GM19035 (cell line): ENCODE data around the gene TNFSF13.
A peak's percentile ranks its signal among the peaks of the same experiment; 100 is the strongest.

ENCODE experiments used
- ATAC-seq: cut with Tn5 transposase; IDR thresholded peaks from one replicate; pipeline ENCODE4 v1.9.1; 2021; ENCODE audit not compliant: unreplicated experiment

Gene TNFSF13

DNA sequence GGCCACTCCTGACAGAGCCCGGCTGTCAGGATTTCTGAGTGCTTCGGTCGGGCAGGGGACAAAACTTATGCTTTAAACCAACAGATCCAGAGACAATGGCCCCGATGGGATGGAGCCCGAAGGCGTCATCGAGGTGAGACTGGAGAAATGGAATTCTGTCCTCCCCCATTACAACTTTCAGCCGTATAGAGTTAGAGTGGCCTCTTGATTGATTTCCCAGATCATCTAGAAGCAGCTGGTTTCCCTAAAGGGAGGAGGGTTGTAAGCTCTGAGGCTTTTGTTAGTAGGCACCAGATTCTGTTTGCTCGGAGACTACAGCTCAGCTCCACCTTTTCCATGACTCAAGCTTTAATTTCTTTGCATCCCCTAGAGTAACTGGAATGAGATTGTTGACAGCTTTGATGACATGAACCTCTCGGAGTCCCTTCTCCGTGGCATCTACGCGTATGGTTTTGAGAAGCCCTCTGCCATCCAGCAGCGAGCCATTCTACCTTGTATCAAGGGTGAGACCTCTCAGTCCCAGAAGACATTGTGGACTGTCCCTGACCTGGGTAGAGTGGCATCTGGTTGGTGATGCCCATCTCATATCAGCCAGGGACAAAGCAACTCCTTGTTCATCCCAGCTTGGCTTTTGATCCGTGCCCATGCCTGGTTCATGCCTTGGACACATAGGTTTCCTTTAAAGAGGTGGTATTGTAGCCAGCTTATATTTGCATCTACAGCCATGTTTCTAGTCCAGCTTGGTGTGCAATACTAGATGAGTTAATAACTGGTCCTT is 15.8 kb downstream of the TNFSF13 start:
- ATAC-seq: no peak

DNA sequence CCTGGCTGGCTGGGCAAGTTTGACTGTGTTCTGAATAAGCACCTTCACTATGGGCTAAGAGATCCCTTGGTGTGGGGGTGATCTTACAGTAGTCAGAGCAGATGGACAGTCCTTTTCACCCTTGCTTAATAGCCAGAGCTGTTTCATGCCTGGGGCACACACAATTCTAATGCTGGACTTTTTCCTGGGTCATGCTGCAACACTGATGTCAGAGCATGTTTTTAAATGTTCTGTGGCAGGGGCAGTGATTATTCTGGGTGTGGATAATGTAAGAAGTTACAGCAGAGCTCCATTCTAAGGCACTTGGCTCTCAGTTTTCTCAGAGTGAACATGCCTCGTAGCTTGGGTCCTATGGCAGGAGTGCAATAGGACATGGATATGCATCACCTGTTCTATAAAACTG is 16.9 kb downstream of the TNFSF13 start:
- ATAC-seq: no peak

DNA sequence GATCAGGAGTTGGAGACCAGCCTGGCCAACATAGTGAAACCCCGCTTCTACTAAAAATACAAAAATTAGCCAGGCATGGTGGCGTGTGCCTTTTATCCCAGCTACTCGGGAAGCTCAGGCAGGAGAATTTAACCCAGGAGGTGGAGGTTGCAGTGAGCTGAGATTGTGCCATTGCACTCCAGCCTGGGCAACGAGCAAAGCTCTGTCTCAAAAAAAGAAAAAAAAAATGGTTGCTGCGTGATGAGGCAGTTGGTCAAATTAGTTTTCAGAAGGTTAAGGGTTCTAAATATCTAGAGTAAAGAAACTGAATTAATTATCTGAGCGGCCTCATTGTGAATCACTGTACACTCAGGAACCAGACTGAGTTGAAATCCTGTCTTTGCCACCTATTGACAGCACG is 17.4 kb downstream of the TNFSF13 start:
- ATAC-seq: no peak

DNA sequence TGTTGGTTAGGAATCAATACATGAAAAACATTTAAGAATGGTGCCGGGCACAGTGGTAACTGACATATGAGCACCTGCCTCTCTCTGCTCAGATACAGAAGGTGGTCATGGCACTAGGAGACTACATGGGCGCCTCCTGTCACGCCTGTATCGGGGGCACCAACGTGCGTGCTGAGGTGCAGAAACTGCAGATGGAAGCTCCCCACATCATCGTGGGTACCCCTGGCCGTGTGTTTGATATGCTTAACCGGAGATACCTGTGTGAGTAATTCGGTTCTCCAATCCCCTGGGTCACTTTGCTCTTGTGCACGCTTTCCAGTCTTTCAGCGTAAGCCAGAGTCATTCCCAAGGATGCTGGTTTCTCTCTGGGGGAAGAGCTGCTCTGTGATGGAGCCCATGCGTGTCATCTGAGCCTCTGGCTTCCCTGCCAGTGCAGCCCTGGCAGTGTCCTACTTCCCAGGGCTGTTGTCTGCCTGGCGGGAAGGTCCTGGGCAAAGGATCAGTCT is 17.9 kb downstream of the TNFSF13 start:
- no peak for ATAC-seq

DNA sequence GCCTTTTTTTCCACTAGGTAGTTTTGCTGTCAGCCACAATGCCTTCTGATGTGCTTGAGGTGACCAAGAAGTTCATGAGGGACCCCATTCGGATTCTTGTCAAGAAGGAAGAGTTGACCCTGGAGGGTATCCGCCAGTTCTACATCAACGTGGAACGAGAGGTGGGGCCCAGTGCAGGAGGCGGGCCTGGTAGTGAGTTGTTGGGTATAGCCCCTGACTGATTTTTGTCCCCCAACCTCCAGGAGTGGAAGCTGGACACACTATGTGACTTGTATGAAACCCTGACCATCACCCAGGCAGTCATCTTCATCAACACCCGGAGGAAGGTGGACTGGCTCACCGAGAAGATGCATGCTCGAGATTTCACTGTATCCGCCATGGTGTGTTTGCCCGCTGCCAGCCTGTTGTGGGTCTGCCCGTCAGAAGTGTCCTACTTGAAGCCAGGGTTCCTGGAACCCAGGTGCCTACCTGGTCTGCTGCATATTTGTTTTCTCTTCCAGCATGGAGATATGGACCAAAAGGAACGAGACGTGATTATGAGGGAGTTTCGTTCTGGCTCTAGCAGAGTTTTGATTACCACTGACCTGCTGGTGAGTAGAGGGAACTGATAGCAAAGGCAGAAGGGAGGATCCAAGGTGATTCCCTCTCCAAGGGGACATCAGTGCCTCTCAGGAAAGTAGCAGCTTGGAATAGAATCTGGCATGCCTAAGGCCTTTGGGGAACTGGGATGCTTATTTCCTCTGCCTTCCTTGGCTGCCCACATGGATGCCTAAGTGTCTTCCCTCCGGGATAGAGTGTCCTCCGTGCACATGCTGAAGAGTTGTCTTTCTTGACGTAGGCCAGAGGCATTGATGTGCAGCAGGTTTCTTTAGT is 19.0 kb downstream of the TNFSF13 start:
- no peak for ATAC-seq

DNA sequence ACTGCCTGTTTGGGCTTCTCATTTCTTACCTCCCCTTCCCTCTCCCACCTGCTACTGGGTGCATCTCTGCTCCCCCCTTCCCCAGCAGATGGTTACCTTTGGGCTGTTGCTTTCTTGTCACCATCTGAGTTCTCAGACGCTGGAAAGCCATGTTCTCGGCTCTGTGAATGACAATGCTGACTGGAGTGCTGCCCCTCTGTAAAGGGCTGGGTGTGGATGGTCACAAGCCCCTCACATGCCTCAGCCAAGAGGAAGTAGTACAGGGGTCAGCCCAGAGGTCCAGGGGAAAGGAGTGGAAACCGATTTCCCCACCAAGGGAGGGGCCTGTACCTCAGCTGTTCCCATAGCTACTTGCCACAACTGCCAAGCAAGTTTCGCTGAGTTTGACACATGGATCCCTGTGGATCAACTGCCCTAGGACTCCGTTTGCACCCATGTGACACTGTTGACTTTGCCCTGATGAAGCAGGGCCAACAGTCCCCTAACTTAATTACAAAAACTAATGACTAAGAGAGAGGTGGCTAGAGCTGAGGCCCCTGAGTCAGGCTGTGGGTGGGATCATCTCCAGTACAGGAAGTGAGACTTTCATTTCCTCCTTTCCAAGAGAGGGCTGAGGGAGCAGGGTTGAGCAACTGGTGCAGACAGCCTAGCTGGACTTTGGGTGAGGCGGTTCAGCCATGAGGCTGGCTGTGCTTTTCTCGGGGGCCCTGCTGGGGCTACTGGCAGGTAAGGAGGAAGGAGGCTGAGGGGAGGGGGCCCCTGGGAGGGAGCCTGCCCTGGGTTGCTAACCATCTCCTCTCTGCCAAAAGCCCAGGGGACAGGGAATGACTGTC is 20.7 kb downstream of the TNFSF13 start, which contains the start of gene CD68:
CD68 (plus strand) TSS at position 638 of the 833 bp plus-strand sequence; CDS start at position 678, 40 bp downstream.
- ATAC-seq: peak; percentile 26

DNA sequence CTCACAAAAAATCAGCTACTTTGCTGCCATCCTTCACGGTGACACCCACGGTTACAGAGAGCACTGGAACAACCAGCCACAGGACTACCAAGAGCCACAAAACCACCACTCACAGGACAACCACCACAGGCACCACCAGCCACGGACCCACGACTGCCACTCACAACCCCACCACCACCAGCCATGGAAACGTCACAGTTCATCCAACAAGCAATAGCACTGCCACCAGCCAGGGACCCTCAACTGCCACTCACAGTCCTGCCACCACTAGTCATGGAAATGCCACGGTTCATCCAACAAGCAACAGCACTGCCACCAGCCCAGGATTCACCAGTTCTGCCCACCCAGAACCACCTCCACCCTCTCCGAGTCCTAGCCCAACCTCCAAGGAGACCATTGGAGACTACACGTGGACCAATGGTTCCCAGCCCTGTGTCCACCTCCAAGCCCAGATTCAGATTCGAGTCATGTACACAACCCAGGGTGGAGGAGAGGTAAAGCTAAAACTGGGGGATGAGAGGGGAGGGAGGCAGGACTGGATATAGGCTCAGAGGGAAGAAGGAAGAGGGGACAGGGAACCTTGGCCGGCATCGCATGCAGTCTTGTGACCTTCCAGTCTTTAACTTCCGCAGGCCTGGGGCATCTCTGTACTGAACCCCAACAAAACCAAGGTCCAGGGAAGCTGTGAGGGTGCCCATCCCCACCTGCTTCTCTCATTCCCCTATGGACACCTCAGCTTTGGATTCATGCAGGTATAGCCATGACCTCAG is 21.5 kb downstream of the TNFSF13 start:
- no peak for ATAC-seq

DNA sequence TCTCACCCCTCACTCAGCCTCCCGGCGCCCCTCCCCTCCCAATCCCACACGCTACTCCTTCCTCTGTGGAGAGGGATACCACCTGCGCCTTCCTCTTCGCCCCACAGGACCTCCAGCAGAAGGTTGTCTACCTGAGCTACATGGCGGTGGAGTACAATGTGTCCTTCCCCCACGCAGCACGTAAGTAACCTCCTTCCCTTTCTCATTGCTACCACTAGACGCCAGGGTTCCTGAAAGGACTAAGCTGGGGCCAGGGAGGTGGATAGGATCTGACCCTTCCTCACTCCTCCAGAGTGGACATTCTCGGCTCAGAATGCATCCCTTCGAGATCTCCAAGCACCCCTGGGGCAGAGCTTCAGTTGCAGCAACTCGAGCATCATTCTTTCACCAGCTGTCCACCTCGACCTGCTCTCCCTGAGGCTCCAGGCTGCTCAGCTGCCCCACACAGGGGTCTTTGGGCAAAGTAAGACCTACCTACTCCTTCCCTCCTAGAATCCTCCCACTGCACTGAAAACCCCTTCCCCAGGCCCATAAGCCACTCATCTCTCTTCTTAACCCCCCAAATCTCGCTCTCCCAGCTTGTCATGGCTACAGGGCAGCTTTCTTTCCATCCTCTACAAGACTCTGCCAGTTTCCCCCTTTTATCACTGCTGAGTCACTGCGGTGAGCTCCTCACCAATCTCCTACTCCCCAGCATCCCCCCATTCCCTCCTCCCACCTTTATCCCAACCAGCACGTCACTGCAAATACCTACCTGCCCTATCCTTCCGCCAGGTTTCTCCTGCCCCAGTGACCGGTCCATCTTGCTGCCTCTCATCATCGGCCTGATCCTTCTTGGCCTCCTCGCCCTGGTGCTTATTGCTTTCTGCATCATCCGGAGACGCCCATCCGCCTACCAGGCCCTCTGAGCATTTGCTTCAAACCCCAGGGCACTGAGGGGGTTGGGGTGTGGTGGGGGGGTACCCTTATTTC is 22.3 kb downstream of the TNFSF13 start:
- ATAC-seq: no peak

DNA sequence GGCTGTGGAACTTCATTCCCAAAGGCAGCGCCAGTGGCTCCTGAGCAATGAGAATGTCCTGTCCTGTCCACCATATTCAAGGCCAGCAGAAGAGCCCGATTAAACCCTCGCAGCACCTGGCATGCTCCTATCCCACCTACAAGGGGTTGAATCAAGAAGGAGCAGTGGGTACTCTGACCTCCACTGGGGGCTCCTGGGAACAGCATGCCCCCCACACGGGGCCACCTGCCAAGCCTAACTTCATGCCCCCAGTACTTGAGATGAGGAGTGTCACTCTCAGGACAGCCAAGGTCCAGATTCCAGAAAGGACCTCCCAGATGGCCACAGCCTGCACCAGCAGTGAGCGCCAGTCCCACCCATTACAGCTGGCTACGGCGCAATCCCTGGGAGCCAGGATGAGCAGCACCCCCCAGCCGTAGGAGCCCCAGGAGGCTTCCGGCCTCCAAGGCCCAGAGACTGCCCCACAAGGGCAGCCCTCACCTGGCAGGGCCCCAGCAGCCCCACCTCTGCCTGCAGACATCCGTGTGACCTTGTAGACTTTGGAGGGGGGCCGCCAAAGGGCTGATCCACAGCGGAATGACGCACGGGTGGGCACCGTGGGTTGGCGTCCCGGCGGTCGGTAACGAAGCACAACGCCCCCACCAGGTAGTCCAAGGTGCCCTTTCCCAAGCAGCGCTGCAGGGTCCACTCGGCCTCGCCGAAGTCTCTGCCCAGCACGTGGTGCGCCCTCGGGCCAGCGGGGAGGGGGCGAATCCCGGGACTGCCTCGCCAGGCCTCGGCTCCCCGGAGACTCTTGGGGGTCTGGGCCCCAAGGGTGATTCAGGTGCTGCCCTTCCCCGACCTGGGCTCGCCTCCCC is 24.1 kb downstream of the TNFSF13 start:
- no peak for ATAC-seq

DNA sequence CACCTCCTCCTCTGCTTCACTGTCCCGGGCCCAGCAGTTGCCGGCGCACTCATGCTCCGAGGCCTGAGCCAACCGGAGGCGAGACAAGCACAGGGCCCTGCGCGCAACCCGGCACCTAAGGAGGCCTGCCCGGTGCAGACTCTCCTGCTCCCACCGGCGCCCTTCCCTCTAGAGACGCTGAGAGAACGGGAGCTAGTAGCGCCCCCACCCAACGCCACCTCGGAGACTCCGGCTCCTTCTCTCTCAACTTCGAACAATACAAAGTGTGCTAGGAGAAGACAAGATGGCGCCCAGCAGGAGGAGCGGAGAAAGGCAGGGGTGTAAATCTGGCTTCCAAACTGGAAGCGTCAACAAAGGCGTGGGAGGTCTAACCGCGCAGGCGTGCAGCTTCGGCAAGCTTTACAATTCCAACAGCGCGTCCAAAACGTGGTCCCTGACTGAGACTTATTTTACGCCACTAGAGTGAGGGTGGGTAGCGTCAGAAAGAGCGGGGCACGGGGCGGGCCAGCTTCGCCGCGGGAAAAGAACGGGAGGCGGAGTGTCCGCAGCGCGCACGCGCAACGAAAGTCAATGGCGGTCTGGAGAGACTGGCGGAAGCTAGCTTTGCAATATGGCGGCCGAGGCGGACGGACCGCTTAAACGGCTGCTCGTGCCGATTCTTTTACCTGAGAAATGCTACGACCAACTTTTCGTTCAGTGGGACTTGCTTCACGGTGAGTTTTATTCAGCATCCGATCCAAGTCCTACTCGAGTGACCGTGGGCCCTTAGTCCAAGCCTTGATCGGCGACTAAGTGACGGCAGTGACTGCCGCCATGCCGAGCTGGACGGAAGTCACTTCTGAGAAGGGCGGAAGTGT is 24.9 kb downstream of the TNFSF13 start, which contains the start of gene MPDU1:
MPDU1 (plus strand) TSS at position 600 of the 857 bp plus-strand sequence; CDS start at position 611, 11 bp downstream.
- peak; percentile 77 for ATAC-seq

DNA sequence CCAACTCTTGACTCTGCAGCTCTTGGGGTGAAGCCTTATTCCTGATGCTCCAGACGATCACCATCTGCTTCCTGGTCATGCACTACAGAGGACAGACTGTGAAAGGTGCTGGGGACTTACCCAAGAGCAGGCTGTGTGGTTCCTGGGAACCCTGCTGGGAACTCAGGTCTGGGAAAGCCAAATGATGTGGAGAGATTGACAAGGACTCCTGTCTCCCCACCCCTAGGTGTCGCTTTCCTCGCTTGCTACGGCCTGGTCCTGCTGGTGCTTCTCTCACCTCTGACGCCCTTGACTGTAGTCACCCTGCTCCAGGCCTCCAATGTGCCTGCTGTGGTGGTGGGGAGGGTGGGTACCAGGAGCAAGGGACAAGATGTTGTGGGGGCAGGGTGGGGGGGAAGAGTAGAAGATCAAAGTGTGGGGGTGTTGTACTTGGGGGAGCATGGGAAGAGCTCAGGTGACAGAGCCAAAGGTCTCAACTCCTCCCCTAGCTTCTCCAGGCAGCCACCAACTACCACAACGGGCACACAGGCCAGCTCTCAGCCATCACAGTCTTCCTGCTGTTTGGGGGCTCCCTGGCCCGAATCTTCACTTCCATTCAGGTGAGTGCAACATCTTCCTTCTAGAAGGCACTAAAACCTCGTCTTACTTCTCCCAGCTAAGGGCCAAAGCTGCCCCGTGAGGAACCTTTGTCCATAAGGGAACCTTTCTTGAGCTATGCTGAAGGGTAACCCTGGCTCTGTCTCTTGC is 28.3 kb downstream of the TNFSF13 start:
- no peak for ATAC-seq

DNA sequence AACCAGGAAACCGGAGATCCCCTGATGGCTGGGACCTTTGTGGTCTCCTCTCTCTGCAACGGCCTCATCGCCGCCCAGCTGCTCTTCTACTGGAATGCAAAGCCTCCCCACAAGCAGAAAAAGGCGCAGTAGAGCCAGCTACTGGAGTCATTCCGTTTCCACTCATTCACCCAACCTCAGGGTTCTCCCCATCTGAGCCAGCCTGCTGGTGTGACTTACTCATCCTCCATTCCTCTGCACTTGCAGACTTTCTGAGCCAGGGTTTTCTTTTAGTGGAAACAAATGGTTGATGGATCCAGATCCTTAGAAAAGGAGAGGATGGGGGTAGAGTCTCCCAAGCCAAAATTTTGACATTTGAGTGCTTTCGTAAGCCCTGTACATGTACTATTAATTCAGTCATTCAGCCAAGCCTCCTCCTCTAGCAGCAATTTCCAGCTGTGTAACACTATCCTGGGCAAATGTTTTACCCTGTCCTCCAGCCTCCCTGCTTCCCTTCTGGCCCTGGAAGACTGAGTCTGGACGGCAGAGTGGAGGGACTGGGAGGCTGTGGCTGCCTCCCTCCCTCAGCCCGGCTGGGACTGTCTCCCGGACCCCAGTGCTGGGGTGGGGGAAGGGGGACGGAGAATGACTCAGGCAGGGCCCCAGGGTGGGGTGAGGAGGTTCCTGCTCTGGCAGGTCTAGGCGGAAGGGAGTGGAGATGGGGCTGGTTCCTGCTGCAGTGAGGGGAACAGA is 29.0 kb downstream of the TNFSF13 start:
- no peak for ATAC-seq

DNA sequence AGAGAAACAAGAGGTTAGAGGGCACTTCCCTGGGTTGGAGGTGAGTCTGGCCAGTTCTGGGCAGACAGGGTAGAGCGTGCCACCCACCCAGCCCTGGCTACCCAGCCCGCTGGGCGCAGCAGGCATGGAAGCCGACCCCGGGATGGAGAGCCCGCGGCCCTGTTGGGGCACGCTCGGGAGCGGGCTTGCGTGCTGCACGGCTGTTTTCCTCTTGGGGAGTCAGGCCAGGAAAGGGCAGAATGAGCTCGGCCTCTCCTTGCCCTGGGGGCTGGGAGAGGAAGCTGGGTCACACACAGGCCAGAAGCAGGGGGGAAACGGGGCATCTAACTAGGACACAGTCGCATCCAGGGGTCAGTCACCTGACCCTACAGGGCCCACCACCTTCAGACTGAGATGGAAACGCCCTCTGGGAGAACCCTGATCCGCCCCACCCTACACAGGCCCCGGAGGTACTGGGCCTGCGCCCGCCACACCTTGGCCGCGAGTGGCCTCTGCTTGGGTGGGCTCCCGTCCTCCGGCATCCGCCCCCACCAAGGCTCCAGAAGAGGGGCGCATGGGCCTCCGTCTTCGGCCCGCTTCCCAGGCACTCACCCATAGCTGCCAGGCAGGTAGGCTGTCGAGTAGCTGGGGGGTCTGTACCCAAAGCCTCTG is 30.1 kb downstream of the TNFSF13 start:
- no peak for ATAC-seq

DNA sequence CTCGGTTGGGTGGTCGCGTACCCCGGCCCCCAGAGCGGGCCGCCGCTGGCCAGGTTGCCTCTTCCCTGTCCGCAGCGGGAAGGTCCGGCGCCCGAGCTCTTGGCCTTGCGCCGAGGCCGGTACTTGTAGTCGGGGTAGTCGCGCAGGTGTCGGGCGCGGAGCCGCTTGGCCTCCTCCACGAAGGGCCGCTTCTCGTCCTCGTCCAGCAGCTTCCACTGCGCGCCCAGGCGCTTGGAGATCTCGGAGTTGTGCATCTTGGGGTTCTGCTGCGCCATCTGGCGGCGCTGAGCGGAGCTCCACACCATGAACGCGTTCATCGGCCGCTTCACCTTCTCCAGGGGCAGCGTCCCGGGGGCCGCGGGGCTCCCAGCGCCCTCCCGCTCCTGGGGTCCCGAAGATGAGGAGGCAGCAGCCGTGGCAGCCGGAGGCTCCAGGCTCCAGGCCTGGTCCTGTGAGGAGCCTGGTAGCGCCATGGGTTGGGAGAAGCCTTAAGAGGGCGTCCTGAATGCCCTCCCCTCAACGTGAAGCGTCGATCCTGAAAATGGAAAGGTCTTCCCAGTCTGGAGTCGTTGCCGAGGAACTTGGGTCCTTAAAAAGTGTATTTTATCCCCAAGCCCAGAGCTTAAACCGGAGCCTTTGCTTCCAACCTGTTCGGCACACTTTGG is 30.8 kb downstream of the TNFSF13 start:
- no peak for ATAC-seq
